Transverse colon (tissue), 4 donors: Measurements from ENCODE around the gene ZPLD1. TPM values are rescaled to one million over a fixed set of nuclear protein-coding genes. Genes with fewer than 3 reads are reported as not detected.

Experiments
- DNase-seq: peaks from one replicate; pipeline ENCODE4 v3.0.0-alpha.2; 2019
- H3K27ac ChIP-seq, 4 donors: fragments of 200-600 bp; sonication (generic); 2 replicates each; pipeline ENCODE4 v1.5.1; 2016 to 2018; ENCODE audit warnings: inconsistent platforms in 4 of 4
- H3K27me3 ChIP-seq: fragments of 200-600 bp; sonication (generic); 2 replicates; pipeline ENCODE4 v1.5.1; 2017; ENCODE audit warnings: inconsistent platforms
- H3K36me3 ChIP-seq, 4 donors: fragments of 200-600 bp; sonication (generic); 2 replicates each; pipeline ENCODE4 v1.5.1; 2017 to 2019; ENCODE audit warnings: inconsistent platforms in 4 of 4
- H3K4me1 ChIP-seq, 4 donors: fragments of 200-600 bp; sonication (generic); 2 replicates each; pipeline ENCODE4 v1.5.1; 2017 to 2020; ENCODE audit warnings: inconsistent platforms in 4 of 4
- H3K4me3 ChIP-seq, 4 donors: fragments of 200-600 bp; sonication (generic); 1 replicate in 1 of 4; 2 replicates in 3 of 4; pipeline versions ENCODE4 v1.5.1 to v1.6.1; 2017 to 2019; ENCODE audit warnings: inconsistent platforms in 4 of 4
- H3K9me3 ChIP-seq, 2 donors: fragments of 200-600 bp; sonication (generic); 2 replicates each; pipeline ENCODE4 v1.5.1; 2017 to 2019; ENCODE audit warnings: inconsistent platforms in 2 of 2
- CTCF ChIP-seq, 5 experiments: fragments of 200-600 bp in 3 of 5; fragments of 450-650 bp in 2 of 5; sonication (generic) in 3 of 5; IDR thresholded peaks; 1 replicate in 2 of 5; 2 replicates in 3 of 5; pipeline ENCODE4 v1.5.1; 2016 to 2017; ENCODE audit warnings: antibody characterized with exemption in 5 of 5, inconsistent platforms in 3 of 5, mild to moderate bottlenecking in 2 of 5, moderate library complexity in 1 of 5
- EP300 ChIP-seq: sonication (generic); formaldehyde crosslinking; IDR thresholded peaks from one replicate; pipeline ENCODE4 v1.6.1; 2017; ENCODE audit warnings: antibody characterized with exemption, low read depth
- POLR2A ChIP-seq: fragments of 450-650 bp; IDR thresholded peaks from one replicate; pipeline ENCODE4 v1.6.1; 2016; ENCODE audit warnings: antibody characterized with exemption, mild to moderate bottlenecking, moderate library complexity
- POLR2AphosphoS5 ChIP-seq, 3 donors: sonication (generic); formaldehyde crosslinking; IDR thresholded peaks; one replicate each; pipeline ENCODE4 v1.6.1; 2016; ENCODE audit warnings: antibody characterized with exemption in 3 of 3
- WGBS, 2 donors: methylation state at CpG; one replicate each; pipeline ENCODE4 v1.1.5; 2018; ENCODE audit warnings: low coverage in 1 of 2; 5-methylcytosine and 5-hydroxymethylcytosine counted together
- in situ Hi-C, 4 donors: fragments of 200-750 bp; cut with MboI; loops; one replicate each; pipeline versions ENCODE4 v1.15.0 to v1.15.1; 2017; ENCODE audit warnings: low sequenced_read_pairs in 3 of 4, low pct_ligation_motif_present in 1 of 4, low pct_unique_long_range_greater_than_20kb in 1 of 4
- intact Hi-C: fragments of 100-400 bp; cut with DNase I; formaldehyde crosslinking; loops from one replicate; pipeline ENCODE4 v1.15.1; 2023; ENCODE audit warnings: low total_unique reads
- total RNA-seq, 4 donors: library from RNA; depleted of rRNA; stranded (reverse); fragments of >200 nt; gene quantifications; one replicate each; pipeline ENCODE4 v1.1.0, GENCODE V29; 2016

The ZPLD1 gene
- total RNA-seq, 4 donors from 2014 or later = not detected

- intact Hi-C loops = no loop called here
These were observed 41.4 kb downstream of the ZPLD1 start for GRCh38 chr3:102476198-102476597.

GRCh38 chr3:102478160-102478559, 43.3 kb downstream of the ZPLD1 start:
- Histone ChIP-seq H3K27me3 (no peaks in the 10 kb centered on the region), H3K4me3 (no peak overlapping the region), H3K27ac (no peak overlapping the region), H3K36me3 (no peaks in the 10 kb centered on the region), H3K9me3 (no peaks in the 10 kb centered on the region), H3K4me1 (no peaks in the 10 kb centered on the region)
- WGBS, 2 donors = 73% methylated on average over 1 of the region's 1 CpG; no CpG with 5 or more reads in 1 of the 2 donors
- TF ChIP-seq POLR2AphosphoS5 (IDR thresholded peaks at IDR 0.05) = no peak
- TF ChIP-seq CTCF (IDR thresholded peaks at IDR 0.05) = no peak
- no peak for TF ChIP-seq EP300
- no peak for TF ChIP-seq POLR2A
- DNase-seq = no peak
- intact Hi-C loops = no loop called here
- in situ Hi-C loops = no loop called here

More at GRCh38 chr3:102476198-102476597, 41.4 kb downstream of the ZPLD1 start:
- in situ Hi-C loops = no loop called here
- H3K27ac ChIP-seq = no peak overlapping the region
- WGBS, 2 donors = 66 to 75% methylated on average over 4 of the region's 4 CpGs
- TF ChIP-seq CTCF (IDR thresholded peaks at IDR 0.05) = no peak
- TF ChIP-seq POLR2AphosphoS5 (IDR thresholded peaks at IDR 0.05) = no peak
- TF ChIP-seq EP300 = no peak
- TF ChIP-seq POLR2A = no peak
- DNase-seq = no peak
- H3K36me3 ChIP-seq = no peaks in the 10 kb centered on the region
- no peaks in the 10 kb centered on the region for H3K4me1 ChIP-seq
- H3K27me3 ChIP-seq = no peaks in the 10 kb centered on the region
- no peaks in the 10 kb centered on the region for H3K9me3 ChIP-seq
- no peak overlapping the region for H3K4me3 ChIP-seq

- TF ChIP-seq POLR2A (no peak), CTCF (IDR thresholded peaks at IDR 0.05) (no peak), POLR2AphosphoS5 (IDR thresholded peaks at IDR 0.05) (no peak), EP300 (no peak)
- in situ Hi-C loops (no loop called here), intact Hi-C loops (no loop called here)
- Histone ChIP-seq H3K27ac (no peak overlapping the region), H3K27me3 (no peaks in the 10 kb centered on the region), H3K4me3 (no peak overlapping the region), H3K9me3 (no peaks in the 10 kb centered on the region), H3K4me1 (no peaks in the 10 kb centered on the region), H3K36me3 (no peaks in the 10 kb centered on the region)
- WGBS, 2 donors = 46% methylated on average over 2 of the region's 2 CpGs
- no peak for DNase-seq
These were observed 45.3 kb downstream of the ZPLD1 start for GRCh38 chr3:102480139-102480538.

DNA sequence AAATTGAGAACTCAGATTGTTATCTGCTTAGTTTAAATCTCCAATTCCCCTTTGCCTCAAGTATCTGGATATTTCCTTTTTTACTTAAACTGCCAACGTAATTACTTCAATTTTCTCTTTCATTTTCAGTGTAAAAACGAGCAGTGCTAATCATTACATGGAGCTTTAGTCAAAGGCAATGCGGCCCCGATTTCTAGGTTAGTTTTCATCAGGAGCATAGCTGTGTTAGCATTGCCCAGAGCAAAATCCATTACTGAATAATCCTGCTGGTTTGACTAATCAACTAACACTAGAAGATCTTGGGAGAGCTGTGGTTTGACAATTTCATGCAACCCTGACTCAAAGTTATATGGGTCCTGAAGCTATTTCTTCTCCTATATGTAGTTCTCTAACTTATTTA, 46.2 kb downstream of the ZPLD1 start:
- intact Hi-C loops (no loop called here), in situ Hi-C loops (no loop called here)
- no peaks in the 10 kb centered on the region for H3K4me1 ChIP-seq
- TF ChIP-seq EP300 (no peak), CTCF (IDR thresholded peaks at IDR 0.05) (no peak), POLR2A (no peak), POLR2AphosphoS5 (IDR thresholded peaks at IDR 0.05) (no peak)
- H3K4me3 ChIP-seq = no peak overlapping the region
- H3K27ac ChIP-seq = no peak overlapping the region
- H3K9me3 ChIP-seq = no peaks in the 10 kb centered on the region
- no peak for DNase-seq
- H3K36me3 ChIP-seq = no peaks in the 10 kb centered on the region
- no peaks in the 10 kb centered on the region for H3K27me3 ChIP-seq
- WGBS, 2 donors = 55 to 59% methylated on average over 4 of the region's 4 CpGs
